H9 (cell line): ENCODE measurements around the gene CKMT2. TPM values are rescaled to one million over a fixed set of nuclear protein-coding genes. Genes with fewer than 3 reads are reported as not detected.

ENCODE experiments used
- DNase-seq: peaks from one replicate; pipeline ENCODE4 v3.0.0-alpha.2; 2017
- H2AFZ ChIP-seq: one replicate; pipeline ENCODE4 v1.6.1; 2013; ENCODE audit warnings: mild to moderate bottlenecking, low read length, control low read depth, moderate library complexity
- H2AK5ac ChIP-seq: 2 replicates; pipeline ENCODE4 v1.6.1; 2013; ENCODE audit warnings: low read length, control low read depth, mixed read lengths; ENCODE audit not compliant: insufficient read length
- H2BK120ac ChIP-seq: one replicate; pipeline ENCODE4 v1.6.1; 2013; ENCODE audit warnings: low read depth, mild to moderate bottlenecking, low read length, control low read depth, inconsistent platforms; ENCODE audit not compliant: poor library complexity, severe bottlenecking
- H2BK12ac ChIP-seq: 2 replicates; pipeline ENCODE4 v1.6.1; 2013; ENCODE audit warnings: low read length, control low read depth, mixed read lengths, low read depth; ENCODE audit not compliant: insufficient read length
- H2BK15ac ChIP-seq: 2 replicates; pipeline ENCODE4 v1.6.1; 2013; ENCODE audit warnings: low read depth, low read length, control low read depth
- H2BK20ac ChIP-seq: one replicate; pipeline ENCODE4 v1.6.1; 2013; ENCODE audit warnings: low read depth, mild to moderate bottlenecking, low read length, control low read depth, inconsistent platforms; ENCODE audit not compliant: poor library complexity, severe bottlenecking
- H2BK5ac ChIP-seq: 2 replicates; pipeline ENCODE4 v1.6.1; 2013; ENCODE audit warnings: low read length, control low read depth, mixed read lengths; ENCODE audit not compliant: insufficient read length
- H3K14ac ChIP-seq: 2 replicates; pipeline ENCODE4 v1.6.1; 2013; ENCODE audit warnings: low read length, control low read depth; ENCODE audit not compliant: insufficient read depth
- H3K18ac ChIP-seq: 2 replicates; pipeline ENCODE4 v1.6.1; 2013; ENCODE audit warnings: low read depth, mild to moderate bottlenecking, mixed read lengths, low read length, control low read depth; ENCODE audit not compliant: insufficient read length
- H3K23ac ChIP-seq: 2 replicates; pipeline ENCODE4 v1.6.1; 2013; ENCODE audit warnings: low read length, control low read depth, mixed read lengths, low read depth; ENCODE audit not compliant: insufficient read length
- H3K23me2 ChIP-seq: 2 replicates; pipeline ENCODE4 v1.6.1; 2013; ENCODE audit warnings: low read depth, mild to moderate bottlenecking, mixed read lengths, low read length, control low read depth; ENCODE audit not compliant: insufficient read length, poor library complexity, severe bottlenecking
- H3K27ac ChIP-seq: 2 replicates; pipeline ENCODE4 v1.5.1; 2013; ENCODE audit warnings: low read length, control low read depth, mixed read lengths, low read depth; ENCODE audit not compliant: insufficient read length
- H3K27me3 ChIP-seq: 2 replicates; pipeline ENCODE4 v1.6.1; 2013; ENCODE audit warnings: low read length, control low read depth, inconsistent platforms; ENCODE audit not compliant: insufficient read depth
- H3K4ac ChIP-seq: 2 replicates; pipeline ENCODE4 v1.6.1; 2013; ENCODE audit warnings: low read depth, mild to moderate bottlenecking, control low read depth, inconsistent platforms, low read length, moderate library complexity
- H3K4me1 ChIP-seq: 2 replicates; pipeline ENCODE4 v1.6.1; 2013; ENCODE audit warnings: low read length, control low read depth, inconsistent platforms; ENCODE audit not compliant: insufficient read depth
- H3K4me2 ChIP-seq: 2 replicates; pipeline ENCODE4 v1.6.1; 2013; ENCODE audit warnings: low read length, control low read depth, mixed read lengths; ENCODE audit not compliant: insufficient read length, insufficient read depth
- H3K56ac ChIP-seq: 2 replicates; pipeline ENCODE4 v1.6.1; 2013; ENCODE audit warnings: low read depth, mild to moderate bottlenecking, mixed read lengths, low read length, control low read depth; ENCODE audit not compliant: insufficient read length
- H3K79me1 ChIP-seq: 2 replicates; pipeline ENCODE4 v1.6.1; 2013; ENCODE audit warnings: low read depth, mild to moderate bottlenecking, moderate library complexity, low read length, control low read depth, inconsistent platforms; ENCODE audit not compliant: insufficient read depth, poor library complexity, severe bottlenecking
- H3K79me2 ChIP-seq: 2 replicates; pipeline ENCODE4 v1.6.1; 2013; ENCODE audit warnings: low read length, control low read depth, inconsistent platforms; ENCODE audit not compliant: insufficient read depth
- H3K9ac ChIP-seq: 2 replicates; pipeline ENCODE4 v1.6.1; 2013; ENCODE audit warnings: low read length, control low read depth, mixed read lengths; ENCODE audit not compliant: insufficient read length; ENCODE audit errors: extremely low read depth
- H3K9me3 ChIP-seq: one replicate; pipeline ENCODE4 v1.6.1; 2013; ENCODE audit warnings: low read depth, low read length, inconsistent platforms; ENCODE audit not compliant: control insufficient read depth
- H3T11ph ChIP-seq: one replicate; pipeline ENCODE4 v1.6.1; 2013; ENCODE audit warnings: mild to moderate bottlenecking, low read length, control low read depth, inconsistent platforms
- H4K20me1 ChIP-seq: one replicate; pipeline ENCODE4 v1.6.1; 2013; ENCODE audit not compliant: control insufficient read depth, insufficient read length, insufficient read depth
- H4K5ac ChIP-seq: 2 replicates; pipeline ENCODE4 v1.6.1; 2013; ENCODE audit warnings: low read depth, mild to moderate bottlenecking, mixed read lengths, low read length, control low read depth; ENCODE audit not compliant: insufficient read length
- H4K8ac ChIP-seq: replicated peaks from 2 replicates; pipeline ENCODE4 v1.6.1; 2013; ENCODE audit warnings: low read length, control low read depth, mixed read lengths, low read depth; ENCODE audit not compliant: insufficient read length
- H4K91ac ChIP-seq: 2 replicates; pipeline ENCODE4 v1.6.1; 2013; ENCODE audit warnings: low read depth, mild to moderate bottlenecking, moderate library complexity, mixed read lengths, low read length, control low read depth; ENCODE audit not compliant: insufficient read length
- H3K27ac Mint-ChIP-seq, 3 experiments: 2 replicates in 2 of 3; 3 replicates in 1 of 3; pipeline ENCODE4 v1.8.0; 2020 to 2021; ENCODE audit warnings: mixed read lengths in 3 of 3, mild to moderate bottlenecking in 1 of 3, moderate library complexity in 1 of 3
- H3K27me3 Mint-ChIP-seq: 2 replicates; pipeline ENCODE4 v1.8.0; 2021; ENCODE audit warnings: low read depth, mild to moderate bottlenecking, moderate library complexity, mixed read lengths
- H3K36me3 Mint-ChIP-seq, 3 experiments: 2 replicates in 2 of 3; 3 replicates in 1 of 3; pipeline ENCODE4 v1.8.0; 2020 to 2021; ENCODE audit warnings: low read depth in 3 of 3, mixed read lengths in 3 of 3; ENCODE audit not compliant: insufficient read depth in 1 of 3
- H3K4me1 Mint-ChIP-seq, 2 experiments: 2 replicates each; pipeline ENCODE4 v1.8.0; 2020; ENCODE audit warnings: mixed read lengths in 2 of 2
- H3K4me3 Mint-ChIP-seq, 2 experiments: 2 replicates in 1 of 2; 3 replicates in 1 of 2; pipeline ENCODE4 v1.8.0; 2020 to 2021; ENCODE audit warnings: mild to moderate bottlenecking in 2 of 2, mixed read lengths in 2 of 2, moderate library complexity in 1 of 2
- H3K9me3 Mint-ChIP-seq, 2 experiments: 2 replicates in 1 of 2; 3 replicates in 1 of 2; pipeline ENCODE4 v1.8.0; 2020; ENCODE audit warnings: mild to moderate bottlenecking in 2 of 2, mixed read lengths in 2 of 2, moderate library complexity in 1 of 2
- WGBS: extraction: QIAGEN DNeasy Blood & Tissue Kit; methylation state at CpG from one replicate; pipeline ENCODE4 v1.1.7; 2013; ENCODE audit warnings: missing lambda C conversion rate, low lambda C conversion rate, mixed read lengths; ENCODE audit not compliant: insufficient read length; ENCODE audit errors: extremely low coverage; 5-methylcytosine and 5-hydroxymethylcytosine counted together
- total RNA-seq: library from RNA; stranded (reverse); gene quantifications from 2 replicates; pipeline ENCODE4 v1.2.1, GENCODE V29; 2021
- TF ChIP-seq, protein P1 (sequence below): fragments of 200-600 bp; sonication (generic); conservative IDR thresholded peaks from 3 replicates; pipeline ENCODE4 v1.8.0; 2021; ENCODE audit warnings: antibody characterized with exemption, mild to moderate bottlenecking

The CKMT2 gene
- total RNA-seq, 1 experiment from 2014 or later, result 1.8 TPM

DNA sequence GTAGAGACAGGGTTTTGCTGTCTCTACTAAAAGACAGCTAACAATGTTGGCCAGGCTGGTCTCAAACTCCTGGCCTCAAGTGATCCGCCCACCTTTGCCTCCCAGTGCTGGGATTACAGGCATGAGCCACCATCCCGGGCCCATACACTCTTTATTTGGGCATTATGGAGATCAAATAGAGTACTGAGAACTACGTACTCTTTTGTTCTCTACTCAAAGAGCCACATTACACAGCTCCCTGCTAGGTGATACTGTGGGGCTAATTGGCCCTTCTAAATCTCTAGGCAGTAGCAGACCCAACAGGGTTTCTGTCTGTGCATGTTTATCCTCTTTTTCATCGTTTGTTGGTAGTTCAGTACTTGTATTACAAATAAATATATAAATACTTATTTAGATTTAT is 16.1 kb downstream of the CKMT2 start:
- Mint-ChIP-seq H3K27ac (no peak overlapping the region; a peak in 1 of 7 replicates), H3K36me3 (peaks cover 10 to 12% (median 11%) of the 10 kb centered on the region in 3 experiments; a peak in 6 of 7 replicates), H3K4me1 (peaks cover 42 to 48% of the 10 kb centered on the region in 2 experiments), H3K4me3 (no peak overlapping the region), H3K27me3 (no peaks in the 10 kb centered on the region), H3K9me3 (no peaks in the 10 kb centered on the region)
- no peak overlapping the region for H4K91ac ChIP-seq
- no peak overlapping the region for H3K56ac ChIP-seq
- H2BK120ac ChIP-seq, result no peak overlapping the region
- H3K79me1 ChIP-seq, result no peaks in the 10 kb centered on the region
- WGBS, result no CpG with 5 or more reads among the region's 4 CpGs
- no peak overlapping the region for H2BK12ac ChIP-seq
- no peak overlapping the region for H3K9ac ChIP-seq
- no peak overlapping the region for H2BK20ac ChIP-seq
- H3K4me2 ChIP-seq, result no peak overlapping the region
- H3K9me3 ChIP-seq, result no peaks in the 10 kb centered on the region
- no peak overlapping the region for H3T11ph ChIP-seq
- H4K5ac ChIP-seq, result no peak overlapping the region
- H2BK5ac ChIP-seq, result no peak overlapping the region
- no peak overlapping the region for H3K23ac ChIP-seq
- no peak overlapping the region for H2AK5ac ChIP-seq
- no peaks in the 10 kb centered on the region for H3K23me2 ChIP-seq
- H3K4ac ChIP-seq, result no peak overlapping the region
- H4K8ac ChIP-seq, result no peak overlapping the region
- H2BK15ac ChIP-seq, result no peak overlapping the region
- peaks cover 2% of the 10 kb centered on the region for H4K20me1 ChIP-seq
- TF ChIP-seq, protein P1, sequence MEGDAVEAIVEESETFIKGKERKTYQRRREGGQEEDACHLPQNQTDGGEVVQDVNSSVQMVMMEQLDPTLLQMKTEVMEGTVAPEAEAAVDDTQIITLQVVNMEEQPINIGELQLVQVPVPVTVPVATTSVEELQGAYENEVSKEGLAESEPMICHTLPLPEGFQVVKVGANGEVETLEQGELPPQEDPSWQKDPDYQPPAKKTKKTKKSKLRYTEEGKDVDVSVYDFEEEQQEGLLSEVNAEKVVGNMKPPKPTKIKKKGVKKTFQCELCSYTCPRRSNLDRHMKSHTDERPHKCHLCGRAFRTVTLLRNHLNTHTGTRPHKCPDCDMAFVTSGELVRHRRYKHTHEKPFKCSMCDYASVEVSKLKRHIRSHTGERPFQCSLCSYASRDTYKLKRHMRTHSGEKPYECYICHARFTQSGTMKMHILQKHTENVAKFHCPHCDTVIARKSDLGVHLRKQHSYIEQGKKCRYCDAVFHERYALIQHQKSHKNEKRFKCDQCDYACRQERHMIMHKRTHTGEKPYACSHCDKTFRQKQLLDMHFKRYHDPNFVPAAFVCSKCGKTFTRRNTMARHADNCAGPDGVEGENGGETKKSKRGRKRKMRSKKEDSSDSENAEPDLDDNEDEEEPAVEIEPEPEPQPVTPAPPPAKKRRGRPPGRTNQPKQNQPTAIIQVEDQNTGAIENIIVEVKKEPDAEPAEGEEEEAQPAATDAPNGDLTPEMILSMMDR, result no peak
- no peak overlapping the region for H2AFZ ChIP-seq
- no peaks in the 10 kb centered on the region for H3K4me1 ChIP-seq
- no peak overlapping the region for H3K27ac ChIP-seq
- H3K18ac ChIP-seq, result no peak overlapping the region
- H3K14ac ChIP-seq, result no peak overlapping the region
- no peak for DNase-seq
- no peaks in the 10 kb centered on the region for H3K79me2 ChIP-seq
- no peaks in the 10 kb centered on the region for H3K27me3 ChIP-seq
